AG10803 (cell line): Measurements from ENCODE around the gene TOMM40L.

Experiments
- DNase-seq: peaks from one replicate; pipeline ENCODE4 v3.0.0; 2010; ENCODE audit warnings: low read depth
- H3K4me3 ChIP-seq: 2 replicates; pipeline ENCODE4 v1.5.1; 2011; ENCODE audit warnings: mild to moderate bottlenecking, low read length, control low read depth
- TF ChIP-seq, protein P1 (sequence below): conservative IDR thresholded peaks from 2 replicates; pipeline ENCODE4 v1.5.1; 2011; ENCODE audit warnings: mild to moderate bottlenecking, low read length, control low read depth, inconsistent platforms

Gene TOMM40L

DNA sequence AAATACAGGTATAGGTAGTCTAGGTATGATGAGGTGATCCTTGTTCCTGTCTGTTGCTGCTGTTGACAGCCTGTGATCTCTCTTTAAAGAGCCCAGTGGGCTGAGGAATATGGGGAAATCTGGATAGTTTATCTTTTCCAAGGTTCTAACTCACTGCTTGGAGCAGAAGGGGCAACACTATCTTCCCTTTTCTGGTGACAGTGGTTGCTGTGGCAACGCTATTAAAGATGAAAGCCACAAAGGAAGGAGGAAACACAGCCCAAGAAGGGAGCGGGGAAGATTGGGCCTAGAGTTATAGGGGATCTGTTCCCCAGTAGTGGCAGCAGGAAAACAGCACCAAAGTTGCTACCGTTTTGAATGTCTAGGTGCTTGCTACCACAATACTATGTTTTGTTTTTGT is 41.5 kb downstream of the TOMM40L start:
- DNase-seq: no peak
- H3K4me3 ChIP-seq: no peak overlapping the region
- TF ChIP-seq, protein P1, sequence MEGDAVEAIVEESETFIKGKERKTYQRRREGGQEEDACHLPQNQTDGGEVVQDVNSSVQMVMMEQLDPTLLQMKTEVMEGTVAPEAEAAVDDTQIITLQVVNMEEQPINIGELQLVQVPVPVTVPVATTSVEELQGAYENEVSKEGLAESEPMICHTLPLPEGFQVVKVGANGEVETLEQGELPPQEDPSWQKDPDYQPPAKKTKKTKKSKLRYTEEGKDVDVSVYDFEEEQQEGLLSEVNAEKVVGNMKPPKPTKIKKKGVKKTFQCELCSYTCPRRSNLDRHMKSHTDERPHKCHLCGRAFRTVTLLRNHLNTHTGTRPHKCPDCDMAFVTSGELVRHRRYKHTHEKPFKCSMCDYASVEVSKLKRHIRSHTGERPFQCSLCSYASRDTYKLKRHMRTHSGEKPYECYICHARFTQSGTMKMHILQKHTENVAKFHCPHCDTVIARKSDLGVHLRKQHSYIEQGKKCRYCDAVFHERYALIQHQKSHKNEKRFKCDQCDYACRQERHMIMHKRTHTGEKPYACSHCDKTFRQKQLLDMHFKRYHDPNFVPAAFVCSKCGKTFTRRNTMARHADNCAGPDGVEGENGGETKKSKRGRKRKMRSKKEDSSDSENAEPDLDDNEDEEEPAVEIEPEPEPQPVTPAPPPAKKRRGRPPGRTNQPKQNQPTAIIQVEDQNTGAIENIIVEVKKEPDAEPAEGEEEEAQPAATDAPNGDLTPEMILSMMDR: no peak

GRCh38 chr1:161273402-161273801 is 47.5 kb downstream of the TOMM40L start:
- TF ChIP-seq, protein P1: no peak
- DNase-seq: peak; percentile 10
- H3K4me3 ChIP-seq: no peak overlapping the region

GRCh38 chr1:161274874-161275273 is 49.0 kb downstream of the TOMM40L start:
- H3K4me3 ChIP-seq: no peak overlapping the region
- TF ChIP-seq, protein P1: no peak
- no peak for DNase-seq
